HEK293 (cell line): Measurements from ENCODE around the gene TMUB1.

Source experiments
- EGR2 ChIP-seq: fragments of 450-650 bp; formaldehyde crosslinking; IDR thresholded peaks from 2 replicates; pipeline ENCODE4 v1.5.1; 2016; ENCODE audit warnings: low read depth, missing biosample characterization, missing genetic modification characterization
- FEZF1 ChIP-seq: fragments of 450-650 bp; formaldehyde crosslinking; IDR thresholded peaks from 2 replicates; pipeline ENCODE4 v1.5.1; 2016; ENCODE audit warnings: missing biosample characterization, missing genetic modification characterization
- HIC1 ChIP-seq: fragments of 450-650 bp; formaldehyde crosslinking; IDR thresholded peaks from 2 replicates; pipeline ENCODE4 v1.5.1; 2016; ENCODE audit warnings: missing biosample characterization, missing genetic modification characterization
- INSM2 ChIP-seq: fragments of 450-650 bp; formaldehyde crosslinking; IDR thresholded peaks from 2 replicates; pipeline ENCODE4 v1.5.1; 2016; ENCODE audit warnings: missing biosample characterization, missing genetic modification characterization
- KLF8 ChIP-seq: fragments of 450-650 bp; formaldehyde crosslinking; IDR thresholded peaks from 2 replicates; pipeline ENCODE4 v1.5.1; 2016; ENCODE audit warnings: missing biosample characterization, missing genetic modification characterization
- KLF9 ChIP-seq: fragments of 450-650 bp; formaldehyde crosslinking; IDR thresholded peaks from 2 replicates; pipeline ENCODE4 v1.5.1; 2016; ENCODE audit warnings: missing biosample characterization, missing genetic modification characterization, low read depth
- PBX3 ChIP-seq: sonication (generic); formaldehyde crosslinking; IDR thresholded peaks from 2 replicates; pipeline ENCODE4 v1.8.1; 2022; ENCODE audit warnings: mild to moderate bottlenecking, moderate library complexity, missing genetic modification reagents
- SALL2 ChIP-seq: fragments of 450-650 bp; formaldehyde crosslinking; IDR thresholded peaks from 2 replicates; pipeline ENCODE4 v1.5.0; 2017; ENCODE audit warnings: missing biosample characterization, mild to moderate bottlenecking, missing genetic modification characterization, borderline replicate concordance
- SCRT1 ChIP-seq: fragments of 450-650 bp; formaldehyde crosslinking; IDR thresholded peaks from 2 replicates; pipeline ENCODE4 v1.5.1; 2016; ENCODE audit warnings: missing biosample characterization, missing genetic modification characterization, borderline replicate concordance
- SCRT2 ChIP-seq: fragments of 450-650 bp; formaldehyde crosslinking; IDR thresholded peaks from 2 replicates; pipeline ENCODE4 v1.5.1; 2016; ENCODE audit warnings: missing biosample characterization, missing genetic modification characterization
- TSHZ1 ChIP-seq: fragments of 450-650 bp; formaldehyde crosslinking; IDR thresholded peaks from 2 replicates; pipeline ENCODE4 v1.5.1; 2016; ENCODE audit warnings: missing biosample characterization, missing genetic modification characterization, borderline replicate concordance
- ZBTB48 ChIP-seq: fragments of 450-650 bp; formaldehyde crosslinking; IDR thresholded peaks from 2 replicates; pipeline ENCODE4 v1.5.1; 2016; ENCODE audit warnings: missing biosample characterization, missing genetic modification characterization
- ZBTB8A ChIP-seq: fragments of 450-650 bp; formaldehyde crosslinking; IDR thresholded peaks from 2 replicates; pipeline ENCODE4 v1.5.1; 2016; ENCODE audit warnings: missing biosample characterization, missing genetic modification characterization
- ZNF221 ChIP-seq: fragments of 450-650 bp; formaldehyde crosslinking; IDR thresholded peaks from 2 replicates; pipeline ENCODE4 v1.5.1; 2017; ENCODE audit warnings: missing biosample characterization, missing genetic modification characterization, borderline replicate concordance
- ZNF302 ChIP-seq: fragments of 450-650 bp; formaldehyde crosslinking; IDR thresholded peaks from 2 replicates; pipeline ENCODE4 v1.5.1; 2016; ENCODE audit warnings: missing biosample characterization, missing genetic modification characterization, low read depth
- ZNF311 ChIP-seq: fragments of 450-650 bp; formaldehyde crosslinking; IDR thresholded peaks from 2 replicates; pipeline ENCODE4 v1.5.1; 2017; ENCODE audit warnings: missing biosample characterization, missing genetic modification characterization, borderline replicate concordance
- ZNF37A ChIP-seq: fragments of 450-650 bp; IDR thresholded peaks from 2 replicates; pipeline ENCODE4 v1.5.1; 2018; ENCODE audit warnings: missing biosample characterization, missing genetic modification characterization
- ZNF391 ChIP-seq: fragments of 450-650 bp; formaldehyde crosslinking; IDR thresholded peaks from 2 replicates; pipeline ENCODE4 v1.5.1; 2016; ENCODE audit warnings: low read depth, missing biosample characterization, missing genetic modification characterization, borderline replicate concordance
- ZNF521 ChIP-seq: fragments of 450-650 bp; formaldehyde crosslinking; IDR thresholded peaks from 2 replicates; pipeline ENCODE4 v1.5.1; 2017; ENCODE audit warnings: missing biosample characterization, mild to moderate bottlenecking, missing genetic modification characterization
- ZNF529 ChIP-seq: fragments of 450-650 bp; formaldehyde crosslinking; IDR thresholded peaks from 2 replicates; pipeline ENCODE4 v1.5.1; 2017; ENCODE audit warnings: missing genetic modification characterization, missing biosample characterization; ENCODE audit not compliant: insufficient replicate concordance
- ZNF571 ChIP-seq: fragments of 450-650 bp; formaldehyde crosslinking; IDR thresholded peaks from 2 replicates; pipeline ENCODE4 v1.5.0; 2017; ENCODE audit warnings: missing biosample characterization, missing genetic modification characterization
- ZNF580 ChIP-seq: fragments of 450-650 bp; formaldehyde crosslinking; IDR thresholded peaks from 2 replicates; pipeline ENCODE4 v1.5.1; 2016; ENCODE audit warnings: missing biosample characterization, missing genetic modification characterization
- ZNF596 ChIP-seq: fragments of 450-650 bp; IDR thresholded peaks from 2 replicates; pipeline ENCODE4 v1.5.0; 2018; ENCODE audit warnings: missing biosample characterization, mild to moderate bottlenecking, missing genetic modification characterization, moderate library complexity
- ZNF621 ChIP-seq: fragments of 450-650 bp; formaldehyde crosslinking; IDR thresholded peaks from 2 replicates; pipeline ENCODE4 v1.5.1; 2017; ENCODE audit warnings: missing biosample characterization, missing genetic modification characterization
- ZNF623 ChIP-seq: fragments of 450-650 bp; formaldehyde crosslinking; IDR thresholded peaks from 2 replicates; pipeline ENCODE4 v1.5.1; 2016; ENCODE audit warnings: missing biosample characterization, missing genetic modification characterization
- ZNF624 ChIP-seq: fragments of 450-650 bp; formaldehyde crosslinking; IDR thresholded peaks from 2 replicates; pipeline ENCODE4 v1.5.1; 2017; ENCODE audit warnings: missing biosample characterization, missing genetic modification characterization
- ZSCAN30 ChIP-seq: fragments of 450-650 bp; IDR thresholded peaks from 2 replicates; pipeline ENCODE4 v1.5.1; 2018; ENCODE audit warnings: missing biosample characterization, mild to moderate bottlenecking, missing genetic modification characterization, moderate library complexity
- ZSCAN5A ChIP-seq: fragments of 450-650 bp; formaldehyde crosslinking; IDR thresholded peaks from 2 replicates; pipeline ENCODE4 v1.5.1; 2016; ENCODE audit warnings: missing biosample characterization, missing genetic modification characterization

The TMUB1 gene

GRCh38 chr7:151057989-151058780, 25.1 kb downstream of the TMUB1 start (continued):
- TF ChIP-seq ZSCAN30 (no peak), KLF8 (tag by site-specific recombination) (peak; percentile 70; the same call in 1 of the 2 replicates), ZNF521 (tag by site-specific recombination) (no peak), PBX3 (CRISPR knock-in tag) (no peak), ZBTB48 (tag by site-specific recombination) (peak; percentile 96), HIC1 (tag by site-specific recombination) (peak; percentile 81; the same call in 1 of the 2 replicates), EGR2 (tag by site-specific recombination) (0 out of 2 replicates have a peak, but pooled peaks have one; percentile 4), ZNF391 (tag by site-specific recombination) (peak; percentile 80; the same call in 1 of the 2 replicates), SCRT2 (tag by site-specific recombination) (no peak), SALL2 (no peak), ZNF624 (tag by site-specific recombination) (no peak), ZNF571 (tag by site-specific recombination) (no peak), ZNF580 (peak; percentile 7; the same call in 1 of the 2 replicates), ZNF311 (tag by site-specific recombination) (no peak), ZNF621 (tag by site-specific recombination) (no peak), SCRT1 (tag by site-specific recombination) (no peak), ZNF623 (0 out of 2 replicates have a peak, but pooled peaks have one; percentile 12), ZNF221 (tag by site-specific recombination) (no peak), ZSCAN5A (tag by site-specific recombination) (peak; percentile 63), ZBTB8A (peak; percentile 73), FEZF1 (tag by site-specific recombination) (peak; percentile 61), ZNF596 (tag by site-specific recombination) (no peak), INSM2 (tag by site-specific recombination) (peak; percentile 29; the same call in 1 of the 2 replicates), TSHZ1 (tag by site-specific recombination) (no peak), ZNF37A (tag by site-specific recombination) (no peak), ZNF529 (tag by site-specific recombination) (no peak), ZNF302 (tag by site-specific recombination) (no peak), KLF9 (peak; percentile 68)
